ENCODE measurements around the gene DNAH1. TPM values are rescaled to one million over a fixed set of nuclear protein-coding genes. Genes with fewer than 3 reads are reported as not detected.

The DNAH1 gene
- total RNA-seq, 2 experiments from 2014 or later: 25.2 to 25.7 TPM

DNA sequence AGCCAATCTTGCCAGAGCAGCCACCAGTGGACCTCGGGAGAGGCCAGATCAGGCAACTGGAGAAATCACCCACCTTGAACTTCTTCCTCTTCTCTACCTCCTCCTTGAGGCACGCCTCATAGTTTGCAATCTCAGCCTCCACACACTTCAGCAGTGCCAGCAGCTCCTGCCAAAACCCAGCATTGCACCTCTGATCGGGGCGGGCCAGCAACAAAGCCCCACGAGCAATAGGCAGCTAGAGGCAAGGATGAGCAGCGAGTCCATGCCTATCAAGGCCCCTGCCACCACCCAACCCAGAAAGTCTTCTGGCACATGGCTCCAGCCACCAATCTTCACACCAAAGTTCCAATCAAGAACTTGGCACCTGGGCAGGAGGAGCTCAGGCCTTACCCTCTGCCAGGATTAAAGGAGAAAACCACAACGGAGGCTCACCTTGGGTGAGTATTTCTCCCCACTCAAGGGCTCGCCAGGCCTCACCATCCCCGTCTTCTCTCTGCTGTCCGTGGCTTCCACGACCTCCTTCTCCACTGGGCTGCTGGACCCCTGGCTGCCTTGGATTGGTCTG is 86.7 kb downstream of the DNAH1 start:
- peaks cover 2% of the 10 kb centered on the region for H3K4me1 Mint-ChIP-seq
- no peak overlapping the region for H3K27ac Mint-ChIP-seq
- CTCF ChIA-PET: interaction anchor here (2.7 kb wide), 1 partner anchor 10 kb away, joined by 11 read pairs; no protein-coding TSS in a partner anchor
- POLR2A ChIA-PET: interaction anchor here (0.5 to 0.6 kb wide), 2 partner anchors 9 to 64 kb away, joined by 3 to 4 read pairs; no protein-coding TSS in a partner anchor
- no peaks in the 10 kb centered on the region for H3K9me3 Mint-ChIP-seq
- H3K4me3 Mint-ChIP-seq: no peak overlapping the region
- no peaks in the 10 kb centered on the region for H3K27me3 Mint-ChIP-seq
- H3K36me3 Mint-ChIP-seq (ENCODE audit: low read depth): peaks cover 31% of the 10 kb centered on the region
- no peak for DNase-seq

DNA sequence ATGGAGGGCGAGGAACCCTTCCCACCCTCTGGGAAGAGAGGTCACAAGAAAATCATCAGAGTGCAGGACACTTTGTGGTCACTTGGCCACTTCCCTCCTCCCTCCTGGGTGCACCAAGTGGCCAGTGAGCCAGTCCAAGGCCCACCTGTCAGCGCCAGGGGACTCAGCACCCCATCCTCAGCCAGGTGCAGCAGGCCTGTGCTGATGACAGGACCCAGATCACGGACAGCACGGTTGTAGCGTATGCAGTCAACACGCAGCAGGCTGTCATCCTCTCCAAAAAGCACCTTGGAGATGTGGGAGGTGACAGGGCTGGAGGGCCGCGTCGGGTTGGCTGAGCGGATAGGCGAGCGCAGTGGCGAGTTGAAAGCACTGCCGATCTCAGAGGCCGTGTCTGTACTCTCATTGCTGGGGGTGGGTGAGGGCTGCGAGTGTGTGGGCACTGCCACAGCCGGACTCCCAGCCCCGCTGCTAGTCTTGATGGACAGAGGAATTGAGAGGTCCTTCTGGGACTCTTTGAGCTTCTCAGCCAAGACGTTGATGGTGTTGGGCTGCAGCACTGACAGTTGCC is 87.2 kb downstream of the DNAH1 start:
- H3K36me3 Mint-ChIP-seq (ENCODE audit: low read depth): peaks cover 33% of the 10 kb centered on the region
- CTCF ChIA-PET: interaction anchor here (2.7 kb wide), 1 partner anchor 9 kb away, joined by 11 read pairs; no protein-coding TSS in a partner anchor
- DNase-seq: no peak
- H3K27ac Mint-ChIP-seq: no peak overlapping the region
- no peak overlapping the region for H3K4me3 Mint-ChIP-seq
- H3K4me1 Mint-ChIP-seq: peaks cover 8% of the 10 kb centered on the region
- no peaks in the 10 kb centered on the region for H3K9me3 Mint-ChIP-seq
- POLR2A ChIA-PET: interaction anchor here (0.5 to 0.6 kb wide), 2 partner anchors 9 to 64 kb away, joined by 3 to 4 read pairs; no protein-coding TSS in a partner anchor
- no peaks in the 10 kb centered on the region for H3K27me3 Mint-ChIP-seq

DNA sequence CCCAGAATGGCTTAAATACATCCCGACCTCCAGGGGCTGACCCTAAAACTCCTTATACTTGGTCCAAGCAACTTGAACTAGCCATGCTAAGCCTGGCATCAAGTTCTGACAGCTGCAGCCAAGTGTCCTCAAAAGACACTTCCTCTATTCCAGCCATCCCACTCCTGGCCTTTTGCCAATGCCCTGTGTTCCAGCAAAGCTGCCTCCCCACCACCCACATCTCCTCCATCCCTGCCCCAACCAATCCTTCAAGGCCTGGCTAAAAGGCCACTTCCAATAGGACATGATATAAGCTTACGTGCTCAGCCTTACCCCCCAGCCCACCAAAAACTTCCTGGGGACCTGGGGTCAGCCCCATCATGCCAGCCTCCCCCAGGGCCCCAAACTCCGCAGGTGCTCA is 87.8 kb downstream of the DNAH1 start:
- Mint-ChIP-seq H3K27ac (no peak overlapping the region), H3K9me3 (no peaks in the 10 kb centered on the region), H3K36me3 (ENCODE audit: low read depth) (peaks cover 33% of the 10 kb centered on the region), H3K4me1 (peaks cover 14% of the 10 kb centered on the region), H3K27me3 (no peaks in the 10 kb centered on the region), H3K4me3 (no peak overlapping the region)
- CTCF ChIA-PET: interaction anchor here (1.2 to 1.6 kb wide), 2 partner anchors 15 to 107 kb away, joined by 3 to 4 read pairs; no protein-coding TSS in a partner anchor
- POLR2A ChIA-PET: no interaction called here
- DNase-seq: no peak

DNA sequence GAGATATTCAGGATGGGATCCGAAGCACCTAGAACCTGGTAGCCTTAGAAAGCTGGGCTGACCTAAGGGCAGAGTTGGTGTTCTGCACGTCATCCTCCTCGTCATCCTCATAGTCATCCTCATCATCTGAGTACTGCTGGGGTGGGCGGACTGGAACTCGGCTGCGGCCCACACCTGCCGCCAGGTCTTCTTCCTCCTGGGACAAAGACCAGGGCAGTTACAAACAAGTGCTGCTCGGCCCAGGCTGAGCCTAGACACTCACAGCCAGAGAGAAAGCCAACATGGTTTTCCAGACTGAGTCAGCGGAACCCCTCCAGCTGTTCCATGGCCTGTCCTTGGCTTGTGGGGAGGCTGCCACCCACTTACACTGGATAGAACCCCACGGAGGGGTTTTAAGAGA is 88.3 kb downstream of the DNAH1 start:
- no peak overlapping the region for H3K4me3 Mint-ChIP-seq
- peaks cover 18% of the 10 kb centered on the region for H3K4me1 Mint-ChIP-seq
- peaks cover 33% of the 10 kb centered on the region for H3K36me3 Mint-ChIP-seq (ENCODE audit: low read depth)
- peak overlapping the region; percentile 44 for H3K27ac Mint-ChIP-seq
- POLR2A ChIA-PET: no interaction called here
- no peak for DNase-seq
- no peaks in the 10 kb centered on the region for H3K9me3 Mint-ChIP-seq
- H3K27me3 Mint-ChIP-seq: no peaks in the 10 kb centered on the region
- CTCF ChIA-PET: interaction anchor here (1.2 to 1.6 kb wide), 3 partner anchors 16 to 106 kb away, joined by 3 to 4 read pairs (median 4); no protein-coding TSS in a partner anchor

DNA sequence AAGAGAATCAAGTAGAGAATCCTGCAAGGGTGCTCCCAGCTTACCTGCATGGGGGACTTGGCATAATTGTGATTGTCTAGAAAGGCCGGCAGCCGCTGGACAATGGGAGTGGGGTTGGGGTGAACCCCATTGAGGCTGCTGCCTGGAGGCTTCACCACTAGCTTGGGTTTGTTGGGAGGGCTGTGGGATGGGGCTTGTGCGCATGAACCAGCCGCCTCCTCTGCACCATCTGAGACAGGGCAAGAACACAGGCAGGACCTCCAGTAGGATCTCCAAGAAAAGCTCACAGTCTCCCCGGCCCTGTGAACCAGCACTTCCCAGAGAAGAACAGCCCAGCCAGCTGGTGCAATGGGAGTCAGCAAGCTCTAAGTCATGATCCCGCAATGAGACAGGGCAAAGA is 88.9 kb downstream of the DNAH1 start:
- Mint-ChIP-seq H3K9me3 (no peaks in the 10 kb centered on the region), H3K4me3 (no peak overlapping the region), H3K4me1 (peaks cover 18% of the 10 kb centered on the region), H3K27me3 (no peaks in the 10 kb centered on the region), H3K36me3 (ENCODE audit: low read depth) (peaks cover 33% of the 10 kb centered on the region), H3K27ac (no peak overlapping the region)
- no peak for DNase-seq
- CTCF ChIA-PET: interaction anchor here (1.2 to 1.6 kb wide), 3 partner anchors 15 to 106 kb away, joined by 3 to 4 read pairs (median 4); no protein-coding TSS in a partner anchor
- POLR2A ChIA-PET: no interaction called here

DNA sequence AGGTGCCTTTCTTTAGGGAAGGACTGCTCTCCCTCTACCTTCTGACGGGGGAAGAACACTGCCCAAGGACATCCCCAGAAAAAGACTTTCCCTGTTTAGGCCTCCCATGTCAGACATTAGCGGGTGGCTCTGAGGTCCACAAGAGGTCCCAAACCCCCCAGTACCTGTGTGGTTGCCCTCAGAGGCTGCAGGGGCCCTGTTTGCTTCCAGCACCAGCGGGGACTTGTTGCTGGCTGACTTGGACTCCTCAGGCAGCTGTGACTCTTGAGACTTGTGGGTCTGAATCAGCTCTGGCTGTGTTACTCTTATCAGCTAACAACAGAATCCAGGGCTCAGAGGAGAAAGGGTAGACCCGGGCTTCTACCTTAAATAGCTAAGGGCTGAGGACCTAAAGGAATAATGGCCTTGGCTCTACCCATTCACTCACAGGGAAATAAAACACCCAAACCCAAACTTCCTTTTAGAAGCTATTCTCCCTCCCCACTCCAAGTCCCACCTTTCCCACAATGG is 89.5 kb downstream of the DNAH1 start:
- Mint-ChIP-seq H3K36me3 (ENCODE audit: low read depth) (peaks cover 33% of the 10 kb centered on the region), H3K27me3 (no peaks in the 10 kb centered on the region), H3K4me1 (peaks cover 18% of the 10 kb centered on the region), H3K9me3 (no peaks in the 10 kb centered on the region), H3K27ac (no peak overlapping the region), H3K4me3 (no peak overlapping the region)
- ChIA-PET POLR2A (no interaction called here), CTCF (interaction anchor here (1.6 kb wide), 2 partner anchors 15 to 17 kb away, joined by 4 read pairs; no protein-coding TSS in a partner anchor)
- no peak for DNase-seq

DNA sequence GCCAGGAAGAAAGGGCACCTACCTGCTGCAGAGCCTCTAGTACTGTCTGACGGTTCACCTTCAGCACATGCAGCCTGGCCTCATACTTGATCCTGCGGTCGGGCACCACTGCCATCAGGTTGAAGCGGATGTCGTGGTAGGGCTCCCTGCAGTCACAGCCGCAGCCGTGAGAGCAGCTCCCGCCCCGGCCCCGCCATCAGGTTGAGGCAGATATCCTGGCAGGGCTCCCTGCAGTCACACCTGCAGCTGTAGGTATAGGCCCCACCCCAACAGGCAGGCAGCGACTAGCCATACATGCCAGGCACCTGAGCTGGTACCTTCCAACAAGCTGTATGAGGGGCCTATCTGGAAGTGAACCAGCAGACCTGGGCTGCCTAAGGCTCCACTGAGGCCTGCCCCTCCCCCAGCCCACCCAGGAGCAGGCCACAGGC is 90.1 kb downstream of the DNAH1 start:
- CTCF ChIA-PET: interaction anchor here (1.2 to 1.3 kb wide), 2 partner anchors 23 to 286 kb away, joined by 3 read pairs; no protein-coding TSS in a partner anchor
- no peak overlapping the region for H3K27ac Mint-ChIP-seq
- POLR2A ChIA-PET: interaction anchor here (0.6 kb wide), 1 partner anchor 409 kb away, joined by 3 read pairs; no protein-coding TSS in a partner anchor

DNA sequence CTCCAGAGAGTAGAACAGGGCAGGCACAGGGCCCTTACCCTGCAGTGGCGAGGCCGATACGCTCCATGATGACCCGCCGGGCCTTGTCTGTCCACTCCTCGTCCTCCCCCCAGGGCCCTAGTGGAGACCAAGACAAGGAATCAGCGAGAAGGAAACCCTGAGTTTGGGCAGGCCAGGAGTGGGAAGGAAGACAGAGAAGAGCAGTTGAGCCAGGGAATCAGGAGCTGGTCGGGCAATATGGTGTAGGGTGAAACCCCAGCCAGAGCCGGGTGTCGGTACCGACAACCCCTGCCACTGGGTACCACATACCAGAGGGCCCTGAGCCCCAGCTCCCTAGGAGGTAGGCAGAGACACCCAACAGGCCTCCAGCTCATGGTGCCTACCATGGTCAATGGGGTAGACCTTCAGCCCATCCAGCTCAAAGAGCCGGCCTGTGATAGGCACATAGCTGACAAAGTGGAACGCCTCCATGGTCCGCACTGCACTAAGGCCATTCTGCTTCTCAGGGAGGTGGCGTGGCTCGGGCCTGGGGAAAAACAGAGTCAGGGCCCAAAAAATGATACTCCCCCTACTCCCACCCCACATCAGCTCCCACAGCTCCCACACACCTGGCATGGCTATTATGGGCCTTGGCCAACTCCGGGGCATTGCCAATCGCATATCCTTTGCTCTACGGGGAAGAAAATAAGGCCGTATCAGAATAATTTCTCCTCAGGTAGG is 90.8 kb downstream of the DNAH1 start:
- CTCF ChIA-PET: interaction anchor here (0.5 to 1.5 kb wide), 5 partner anchors 22 to 374 kb away, joined by 3 read pairs; no protein-coding TSS in a partner anchor
- POLR2A ChIA-PET: interaction anchor here (0.6 kb wide), 1 partner anchor 408 kb away, joined by 3 read pairs; no protein-coding TSS in a partner anchor
- Mint-ChIP-seq H3K4me1 (peaks cover 29% of the 10 kb centered on the region), H3K4me3 (no peak overlapping the region), H3K36me3 (ENCODE audit: low read depth) (peaks cover 33% of the 10 kb centered on the region), H3K27ac (no peak overlapping the region), H3K27me3 (no peaks in the 10 kb centered on the region), H3K9me3 (no peaks in the 10 kb centered on the region)
- no peak for DNase-seq

More for the DNA sequence above, 90.1 kb downstream of the DNAH1 start:
- no peak for DNase-seq
- Mint-ChIP-seq H3K4me1 (peaks cover 22% of the 10 kb centered on the region), H3K27me3 (no peaks in the 10 kb centered on the region), H3K4me3 (no peak overlapping the region), H3K9me3 (no peaks in the 10 kb centered on the region), H3K36me3 (ENCODE audit: low read depth) (peaks cover 33% of the 10 kb centered on the region)

DNA sequence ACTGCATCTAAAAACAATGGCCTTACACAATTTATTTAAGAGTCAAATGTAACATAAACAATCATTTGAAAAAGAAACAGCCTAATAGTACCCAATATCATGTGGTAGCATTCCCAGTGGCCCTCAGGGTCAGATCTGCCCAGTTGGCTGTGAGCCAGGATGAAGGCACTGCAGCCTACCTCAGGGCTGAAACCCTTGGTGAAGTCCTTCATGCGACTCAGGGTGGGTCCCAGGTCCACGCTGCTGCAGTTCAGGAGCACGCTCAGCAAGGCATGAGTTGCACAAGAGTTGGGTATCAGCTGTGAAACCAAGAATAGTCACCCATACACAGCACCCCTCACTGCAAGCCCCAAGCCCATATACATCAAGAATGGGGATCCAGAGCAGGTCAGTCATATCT is 91.7 kb downstream of the DNAH1 start:
- no peak for DNase-seq
- H3K27me3 Mint-ChIP-seq: no peaks in the 10 kb centered on the region
- no peak overlapping the region for H3K27ac Mint-ChIP-seq
- peaks cover 38% of the 10 kb centered on the region for H3K4me1 Mint-ChIP-seq
- no peak overlapping the region for H3K4me3 Mint-ChIP-seq
- POLR2A ChIA-PET: no interaction called here
- peaks cover 29% of the 10 kb centered on the region for H3K36me3 Mint-ChIP-seq (ENCODE audit: low read depth)
- CTCF ChIA-PET: interaction anchor here (1.3 to 1.5 kb wide), 2 partner anchors 23 to 40 kb away, joined by 3 read pairs; no protein-coding TSS in a partner anchor
- no peaks in the 10 kb centered on the region for H3K9me3 Mint-ChIP-seq

DNA sequence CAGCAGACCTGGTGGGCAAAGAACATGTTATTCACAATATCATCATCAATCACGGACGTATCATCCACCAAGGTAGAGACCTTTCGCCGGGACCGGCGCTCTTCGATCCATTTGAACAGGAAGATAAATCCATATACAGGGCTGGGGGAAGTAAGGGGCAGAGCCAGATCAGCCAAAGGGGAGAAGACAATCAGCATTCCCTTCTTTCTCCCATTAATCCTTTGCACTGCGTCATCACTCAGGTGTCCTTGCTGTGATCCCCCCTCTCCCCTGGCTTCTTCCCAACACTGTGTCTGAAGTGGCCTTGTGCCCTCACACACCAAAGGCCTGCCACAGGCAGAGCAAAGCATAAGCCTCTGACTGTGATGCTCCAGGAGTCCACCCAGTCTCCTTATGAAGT is 92.3 kb downstream of the DNAH1 start:
- Mint-ChIP-seq H3K4me1 (peaks cover 42% of the 10 kb centered on the region), H3K9me3 (no peaks in the 10 kb centered on the region), H3K36me3 (ENCODE audit: low read depth) (peaks cover 23% of the 10 kb centered on the region), H3K4me3 (peak overlapping the region; percentile 93), H3K27ac (peak overlapping the region; percentile 93), H3K27me3 (no peaks in the 10 kb centered on the region)
- ChIA-PET POLR2A (no interaction called here), CTCF (interaction anchor here (0.6 kb wide), 1 partner anchor 69 kb away, joined by 3 read pairs; no protein-coding TSS in a partner anchor)
- no peak for DNase-seq

DNA sequence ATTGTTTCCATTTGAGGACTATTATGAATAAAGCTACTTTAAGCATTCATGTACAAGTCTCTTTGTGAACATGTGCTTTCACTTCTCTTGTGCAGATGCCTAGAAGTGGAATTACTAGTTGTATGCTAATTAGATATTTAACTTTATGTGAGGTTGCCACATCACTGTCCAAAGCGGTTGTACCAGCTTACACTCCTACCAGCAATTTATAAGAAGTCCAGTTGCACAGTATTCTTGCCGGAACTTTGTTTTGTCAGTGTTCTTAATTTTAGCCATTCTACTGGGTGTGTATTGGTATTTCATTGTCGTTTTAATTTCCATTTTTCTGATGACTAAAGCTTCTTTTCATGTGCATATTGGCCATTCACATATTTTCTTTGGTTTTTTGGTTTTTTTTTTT is 99.7 kb downstream of the DNAH1 start:
- ChIA-PET POLR2A (no interaction called here), CTCF (interaction anchor here (0.5 kb wide), 1 partner anchor 237 kb away, joined by 3 read pairs; no protein-coding TSS in a partner anchor)
- H3K27ac Mint-ChIP-seq: no peak overlapping the region

DNA sequence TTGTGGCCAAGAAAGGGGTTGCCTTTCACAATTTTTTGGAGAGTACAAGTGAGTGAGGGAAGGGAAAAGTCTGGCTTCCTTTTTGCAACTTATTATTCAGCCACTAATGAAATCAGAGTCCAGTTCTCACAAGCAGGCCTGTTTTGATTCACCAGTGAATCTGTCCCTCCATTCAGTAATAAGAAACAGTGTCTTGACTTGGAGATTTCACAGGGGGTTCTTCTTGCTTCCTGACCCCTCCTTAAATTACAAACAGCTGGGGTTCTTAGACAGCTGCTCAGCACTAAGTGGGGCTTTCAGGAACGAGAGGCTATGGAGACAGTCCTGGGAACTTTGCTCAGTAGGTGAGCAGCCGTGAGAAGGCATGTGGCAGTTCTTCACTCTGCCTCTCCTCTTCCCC is 104.3 kb downstream of the DNAH1 start:
- POLR2A ChIA-PET: no interaction called here
- CTCF ChIA-PET: interaction anchor here (0.6 to 1.5 kb wide), 3 partner anchors 15 to 436 kb away, joined by 3 to 4 read pairs (median 4); no protein-coding TSS in a partner anchor
- peaks cover 9% of the 10 kb centered on the region for H3K36me3 Mint-ChIP-seq (ENCODE audit: low read depth)
- DNase-seq: no peak
- H3K4me3 Mint-ChIP-seq: no peak overlapping the region
- no peaks in the 10 kb centered on the region for H3K27me3 Mint-ChIP-seq
- no peaks in the 10 kb centered on the region for H3K9me3 Mint-ChIP-seq
- H3K27ac Mint-ChIP-seq: no peak overlapping the region
- H3K4me1 Mint-ChIP-seq: peaks cover 3% of the 10 kb centered on the region

More for the DNA sequence above, 99.7 kb downstream of the DNAH1 start:
- Mint-ChIP-seq H3K27me3 (no peaks in the 10 kb centered on the region), H3K4me1 (peaks cover 35% of the 10 kb centered on the region), H3K36me3 (ENCODE audit: low read depth) (peaks cover 18% of the 10 kb centered on the region), H3K4me3 (no peak overlapping the region), H3K9me3 (no peaks in the 10 kb centered on the region)
- DNase-seq: no peak
